Pancreas (tissue), 10 donors: ENCODE results near the gene FOXM1. TPM values are rescaled to one million over a fixed set of nuclear protein-coding genes. Genes with fewer than 3 reads are reported as not detected.

Source experiments
- ATAC-seq, 4 donors: fragments of 200-7000 bp; cut with Tn5 transposase; one replicate each; pipeline versions ENCODE4 v1.8.0 to v1.9.1; 2020; ENCODE audit warnings: mild to moderate bottlenecking in 4 of 4, moderate library complexity in 4 of 4
- DNase-seq, 6 donors: peaks; one replicate each; pipeline ENCODE4 v3.0.0-alpha.2; 2020
- FAIRE-seq: peaks from 2 replicates; lab custom pipeline; 2012; peaks lifted over from hg19 to GRCh38; lab: Jason Lieb, UNC
- H3K27ac ChIP-seq, 4 donors: fragments of 200-600 bp; sonication (generic); 1 replicate in 3 of 4; 2 replicates in 1 of 4; pipeline versions ENCODE4 v1.5.0 to v1.8.0; 2020
- H3K27me3 ChIP-seq, 4 donors: fragments of 200-600 bp; one replicate each; pipeline ENCODE4 v1.8.0; 2021
- H3K36me3 ChIP-seq, 3 donors: fragments of 200-600 bp; sonication (generic) in 1 of 3; one replicate each; pipeline versions ENCODE4 v1.5.0 to v1.8.0; 2020 to 2021
- H3K4me1 ChIP-seq, 3 donors: fragments of 200-600 bp; one replicate each; pipeline ENCODE4 v1.8.0; 2021
- H3K4me3 ChIP-seq, 4 donors: fragments of 200-600 bp; sonication (generic) in 2 of 4; one replicate each; pipeline versions ENCODE4 v1.5.0 to v1.8.0; 2020 to 2021
- H3K9me3 ChIP-seq, 4 donors: fragments of 200-600 bp; one replicate each; pipeline ENCODE4 v1.8.0; 2021
- CTCF ChIP-seq, 4 donors: fragments of 200-600 bp; sonication (generic) in 3 of 4; IDR thresholded peaks; one replicate each; pipeline versions ENCODE4 v1.5.0 to v1.8.0; 2021; ENCODE audit warnings: antibody characterized with exemption in 4 of 4
- WGBS, 2 donors: extraction: QIAGEN DNeasy Blood & Tissue Kit; methylation state at CpG; one replicate each; pipeline ENCODE4 v1.1.7; 2013; 5-methylcytosine and 5-hydroxymethylcytosine counted together
- intact Hi-C, 3 donors: fragments of 100-400 bp; cut with DNase I; formaldehyde crosslinking; loops; one replicate each; pipeline versions ENCODE4 v1.11.1 to v1.14.2; 2022
- polyA plus RNA-seq, 2 donors: library from polyadenylated mRNA; stranded (reverse); fragments of 200-250 nt; gene quantifications; one replicate each; pipeline ENCODE4 v1.2.3, GENCODE V29; 2013
- total RNA-seq, 6 donors: library from RNA; stranded (reverse); fragmentation: NEBNext Ultra II Directional in 4 of 6; extraction: Animal tissue kit (Norgen Biotek cat#: 25700) in 4 of 6; gene quantifications; one replicate each; pipeline versions ENCODE4 v1.2.1 to v1.2.4, GENCODE V29; 2021 to 2023
- donor health status: healthy with polysubstance abuse.
- donor health status: DM: no; HTN: no; CAD: no; lungs with moderate emphysema.
- donor health status: DM: no; HTN: no; CAD: no.
- donor health status: control.
- donor health status: control.
- donor health status: Bipolar disorder and iron deficiency.
- donor health status: DM: yes; HTN: yes; CAD: no.
- donor health status: DM: no; HTN: no; CAD: no.
- donor health status: DM: no; HTN: no; CAD: no.
- donor health status: DM: yes; HTN: yes; CAD: no.

The FOXM1 gene
- total and polyA plus RNA-seq, 8 donors: 0.12 to 1.5 (median 0.60) TPM; not detected in 1

- Histone ChIP-seq H3K27me3 (no peaks in the 10 kb centered on the region), H3K36me3 (peaks cover 9 to 81% (median 33%) of the 10 kb centered on the region in 3 donors), H3K4me1 (no peaks in the 10 kb centered on the region), H3K9me3 (no peaks in the 10 kb centered on the region), H3K27ac (no peak overlapping the region), H3K4me3 (no peak overlapping the region)
- TF ChIP-seq CTCF (IDR thresholded peaks at IDR 0.05): no peak
- no peak for ATAC-seq
- intact Hi-C loops: no loop called here
- no peak for FAIRE-seq
- WGBS, 2 donors: 85 to 87% methylated on average over 6 of the region's 6 CpGs
- no peak for DNase-seq
Measured at GRCh38 chr12:2824541-2824940, 52.4 kb downstream of the FOXM1 start.

- H3K9me3 ChIP-seq: no peaks in the 10 kb centered on the region
- no peak overlapping the region for H3K27ac ChIP-seq
- TF ChIP-seq CTCF (IDR thresholded peaks at IDR 0.05): no peak
- intact Hi-C loops: no loop called here
- ATAC-seq (no peak), DNase-seq (no peak), FAIRE-seq (no peak)
- H3K4me1 ChIP-seq: no peaks in the 10 kb centered on the region
- no peak overlapping the region for H3K4me3 ChIP-seq
- H3K36me3 ChIP-seq: peaks cover 9 to 89% (median 33%) of the 10 kb centered on the region in 3 donors
- WGBS, 2 donors: 78 to 79% methylated on average over 7 of the region's 7 CpGs
- H3K27me3 ChIP-seq: no peaks in the 10 kb centered on the region
Measured at GRCh38 chr12:2823483-2823882, 53.5 kb downstream of the FOXM1 start.

GRCh38 chr12:2820432-2820831 is 56.5 kb downstream of the FOXM1 start:
- ATAC-seq (no peak), FAIRE-seq (no peak), DNase-seq (no peak)
- Histone ChIP-seq H3K4me1 (no peaks in the 10 kb centered on the region), H3K4me3 (no peak overlapping the region), H3K36me3 (peaks cover 9 to 74% (median 31%) of the 10 kb centered on the region in 3 donors), H3K27ac (no peak overlapping the region), H3K9me3 (no peaks in the 10 kb centered on the region), H3K27me3 (no peaks in the 10 kb centered on the region)
- 84 to 90% methylated on average over 8 to 9 of the region's 9 CpGs for WGBS, 2 donors
- TF ChIP-seq CTCF (IDR thresholded peaks at IDR 0.05): no peak
- intact Hi-C loops: no loop called here

GRCh38 chr12:2819810-2820209 is 57.2 kb downstream of the FOXM1 start:
- ATAC-seq: no peak
- no peak for FAIRE-seq
- Histone ChIP-seq H3K27me3 (no peaks in the 10 kb centered on the region), H3K36me3 (peaks cover 7 to 67% (median 26%) of the 10 kb centered on the region in 3 donors), H3K4me3 (no peak overlapping the region), H3K9me3 (no peaks in the 10 kb centered on the region), H3K4me1 (no peaks in the 10 kb centered on the region), H3K27ac (no peak overlapping the region)
- intact Hi-C loops: no loop called here
- no peak for DNase-seq
- WGBS, 2 donors: 95 to 96% methylated on average over 15 of the region's 15 CpGs
- no peak for TF ChIP-seq CTCF (IDR thresholded peaks at IDR 0.05)
